Liver (tissue), 2 donors: ENCODE data around the gene KIAA0825.

Source experiments
- YY1 ChIP-seq: IDR thresholded peaks from 2 replicates; pipeline ENCODE4 v1.6.1; 2016; ENCODE audit warnings: antibody characterized with exemption, mild to moderate bottlenecking
- TF ChIP-seq, protein P1 (sequence below): fragments of 150-350 bp; IDR thresholded peaks from 2 replicates; pipeline ENCODE4 v1.5.1; 2017; ENCODE audit warnings: improper control_type of control experiment, low read depth, low read length; ENCODE audit not compliant: missing input control
- donor health status: healthy.

GRCh38 chr5:94174748-94175411, 443.5 kb downstream of the KIAA0825 start:
- TF ChIP-seq YY1, result no peak
- TF ChIP-seq, protein P1, sequence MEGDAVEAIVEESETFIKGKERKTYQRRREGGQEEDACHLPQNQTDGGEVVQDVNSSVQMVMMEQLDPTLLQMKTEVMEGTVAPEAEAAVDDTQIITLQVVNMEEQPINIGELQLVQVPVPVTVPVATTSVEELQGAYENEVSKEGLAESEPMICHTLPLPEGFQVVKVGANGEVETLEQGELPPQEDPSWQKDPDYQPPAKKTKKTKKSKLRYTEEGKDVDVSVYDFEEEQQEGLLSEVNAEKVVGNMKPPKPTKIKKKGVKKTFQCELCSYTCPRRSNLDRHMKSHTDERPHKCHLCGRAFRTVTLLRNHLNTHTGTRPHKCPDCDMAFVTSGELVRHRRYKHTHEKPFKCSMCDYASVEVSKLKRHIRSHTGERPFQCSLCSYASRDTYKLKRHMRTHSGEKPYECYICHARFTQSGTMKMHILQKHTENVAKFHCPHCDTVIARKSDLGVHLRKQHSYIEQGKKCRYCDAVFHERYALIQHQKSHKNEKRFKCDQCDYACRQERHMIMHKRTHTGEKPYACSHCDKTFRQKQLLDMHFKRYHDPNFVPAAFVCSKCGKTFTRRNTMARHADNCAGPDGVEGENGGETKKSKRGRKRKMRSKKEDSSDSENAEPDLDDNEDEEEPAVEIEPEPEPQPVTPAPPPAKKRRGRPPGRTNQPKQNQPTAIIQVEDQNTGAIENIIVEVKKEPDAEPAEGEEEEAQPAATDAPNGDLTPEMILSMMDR, result no peak
